ENCODE data around the gene DNM1. TPM values are rescaled to one million over a fixed set of nuclear protein-coding genes. Genes with fewer than 3 reads are reported as not detected.

Gene DNM1
- total and polyA plus RNA-seq, 2 donors (not counting 3 experiments of a cell fraction or from before 2014, with no cell fraction given): 0.59 to 2.9 TPM

- DNase-seq (ENCODE audit: low read depth, low spot score) (no peak), FAIRE-seq (no peak)
- no peak overlapping the region for H3K4me3 ChIP-seq (replicated peaks in 1 of 3; ENCODE audit: insufficient read depth in 1 of 3, low read depth in 1 of 3, low read length in 3 of 3)
- ChIA-PET POLR2A (interaction anchor here (0.7 kb wide), 2 partner anchors 11 to 26 kb away, joined by 3 read pairs; no protein-coding TSS in a partner anchor), CTCF (interaction anchor here (1.0 to 4.4 kb wide), 9 partner anchors 8 to 142 kb away, joined by 3 to 48 read pairs (median 9); partner anchors contain the start of genes CERCAM and CIZ1)
- H2AFZ ChIP-seq (ENCODE audit: low read depth, low read length): no peak overlapping the region
- H4K20me1 ChIP-seq (replicated peaks; ENCODE audit: control insufficient read depth, extremely low read depth, insufficient read depth, low read length): no peaks in the 10 kb centered on the region
- no peaks in the 10 kb centered on the region for H3K9me3 ChIP-seq (replicated peaks; ENCODE audit: control insufficient read depth, insufficient read depth, low read length)
- no peaks in the 10 kb centered on the region for H3K79me2 ChIP-seq (ENCODE audit: control insufficient read depth, insufficient read depth, low read length)
- no peaks in the 10 kb centered on the region for H3K9me1 ChIP-seq (replicated peaks; ENCODE audit: control insufficient read depth, extremely low read depth, insufficient read depth, low read length)
- H3K36me3 ChIP-seq (ENCODE audit: control insufficient read depth in 2 of 2, extremely low read depth in 1 of 2, insufficient read depth in 2 of 2, low read length in 2 of 2): no peaks in the 10 kb centered on the region
- H3K9ac ChIP-seq (replicated peaks; ENCODE audit: extremely low read depth, insufficient read depth, low read length): no peak overlapping the region
- H3K27ac ChIP-seq (ENCODE audit: insufficient read depth, low read depth, low read length): no peak overlapping the region
- dilution Hi-C loops (cut with MboI; ENCODE audit: extremely low pct_ligation_motif_present, low sequenced_read_pairs) (no loop called here), intact Hi-C loops (cut with micrococcal nuclease) (loop anchor here (10.0 kb wide), 1 partner anchor 258 kb away; the partner anchor contains the start of gene SPTAN1)
- BruUV-seq (replicated peaks): no TSS peak
- H3K4me1 ChIP-seq (ENCODE audit: control insufficient read depth, extremely low read depth, insufficient read depth, low read length): peaks cover 6% of the 10 kb centered on the region
- TF ChIP-seq MAX (IDR thresholded peaks at IDR 0.05; ENCODE audit: insufficient read depth, insufficient read length) (no peak), POLR2AphosphoS5 (IDR thresholded peaks at IDR 0.05; ENCODE audit: insufficient read depth, low read depth, low read length) (no peak), FOS (IDR thresholded peaks at IDR 0.05; ENCODE audit: borderline replicate concordance, insufficient read depth, low read length) (no peak), GATA2 (IDR thresholded peaks at IDR 0.05; ENCODE audit: insufficient read depth, insufficient read length, low read depth, low read length) (no peak), POLR2A (IDR thresholded peaks at IDR 0.05; ENCODE audit: low read depth, low read length) (no peak), JUN (IDR thresholded peaks at IDR 0.05; ENCODE audit: borderline replicate concordance, insufficient read depth, insufficient read length, low read depth) (no peak), MYC (IDR thresholded peaks at IDR 0.05; ENCODE audit: low read depth, low read length) (no peak), CTCF (IDR thresholded peaks at IDR 0.05; ENCODE audit: extremely low read depth in 1 of 2, insufficient read depth in 1 of 2, low read depth in 1 of 2, low read length in 2 of 2) (no peak), EZH2 (IDR thresholded peaks at IDR 0.05; ENCODE audit: borderline replicate concordance, low read depth, low read length, severe bottlenecking) (no peak)
- no peaks in the 10 kb centered on the region for H3K27me3 ChIP-seq (ENCODE audit: control insufficient read depth in 2 of 2, insufficient read depth in 2 of 2, low read length in 2 of 2)
- no peak overlapping the region for H3K4me2 ChIP-seq (ENCODE audit: insufficient read depth, low read length)
Observed at GRCh38 chr9:128296340-128297220, 93.4 kb downstream of the DNM1 start.
